IMR-90 (cell line): ENCODE measurements around the gene BTBD2. TPM values are rescaled to one million over a fixed set of nuclear protein-coding genes. Genes with fewer than 3 reads are reported as not detected.

Experiments
- ATAC-seq: fragments of 200-7000 bp; cut with Tn5 transposase; 2 replicates; pipeline ENCODE4 v1.9.1; 2020; ENCODE audit warnings: low read depth, mild to moderate bottlenecking, moderate library complexity
- BruUV-seq: library from RNA; stranded (reverse); fragments of 400-500 nt; replicated peaks from 2 replicates; lab custom pipeline; 2021; lab: Mats Ljungman, UMichigan
- CTCF ChIA-PET: fragments of 300-600 bp; formaldehyde crosslinking; extraction: SDS; loops from one replicate; lab custom pipeline; 2021; ENCODE audit warnings: antibody characterized with exemption; lab: Yijun Ruan, JAX
- POLR2A ChIA-PET: fragments of 300-600 bp; sonication (Branson Sonifier 250); formaldehyde crosslinking; loops from one replicate; lab custom pipeline; 2022; ENCODE audit warnings: antibody characterized with exemption; ENCODE audit not compliant: unreplicated experiment; lab: Charles Lee
- DNase-seq: peaks from one replicate; pipeline ENCODE4 v3.0.0; 2013
- H2AFZ ChIP-seq: replicated peaks from 2 replicates; pipeline ENCODE3; 2013; ENCODE audit warnings: low read length, mild to moderate bottlenecking; ENCODE audit not compliant: poor library complexity
- H2AK5ac ChIP-seq: 2 replicates; pipeline ENCODE4 v1.6.1; 2013; ENCODE audit warnings: low read depth, low read length, inconsistent platforms
- H2AK9ac ChIP-seq: replicated peaks from 2 replicates; pipeline ENCODE3; 2013; ENCODE audit warnings: mild to moderate bottlenecking, low read depth, low read length, moderate library complexity; ENCODE audit not compliant: poor library complexity
- H2BK120ac ChIP-seq: 2 replicates; pipeline ENCODE4 v1.6.1; 2013; ENCODE audit warnings: low read depth, low read length, inconsistent platforms
- H2BK15ac ChIP-seq: 3 replicates; pipeline ENCODE4 v1.6.1; 2013; ENCODE audit warnings: low read depth, low read length, inconsistent platforms
- H2BK20ac ChIP-seq: 2 replicates; pipeline ENCODE4 v1.6.1; 2013; ENCODE audit warnings: low read depth, mild to moderate bottlenecking, inconsistent platforms, low read length, moderate library complexity
- H2BK5ac ChIP-seq: 2 replicates; pipeline ENCODE4 v1.6.1; 2013; ENCODE audit warnings: mild to moderate bottlenecking, low read depth, low read length, inconsistent platforms; ENCODE audit not compliant: poor library complexity, severe bottlenecking
- H3K14ac ChIP-seq: replicated peaks from 2 replicates; pipeline ENCODE4 v1.6.1; 2013; ENCODE audit warnings: low read depth, low read length, inconsistent platforms
- H3K18ac ChIP-seq: 2 replicates; pipeline ENCODE4 v1.6.1; 2013; ENCODE audit warnings: low read depth, low read length, control low read depth
- H3K23ac ChIP-seq: 2 replicates; pipeline ENCODE4 v1.6.1; 2013; ENCODE audit warnings: low read depth, low read length, inconsistent platforms
- H3K27ac ChIP-seq: 2 replicates; pipeline ENCODE4 v1.5.1; 2013; ENCODE audit warnings: mild to moderate bottlenecking, control low read depth, low read length; ENCODE audit not compliant: insufficient read depth
- H3K27me3 ChIP-seq: 2 replicates; pipeline ENCODE4 v1.6.1; 2013; ENCODE audit warnings: low read length; ENCODE audit not compliant: control insufficient read depth, insufficient read depth
- H3K36me3 ChIP-seq: 2 replicates; pipeline ENCODE4 v1.6.1; 2013; ENCODE audit warnings: low read length, mixed read lengths; ENCODE audit not compliant: control insufficient read depth, insufficient read depth
- H3K4ac ChIP-seq: 2 replicates; pipeline ENCODE4 v1.6.1; 2013; ENCODE audit warnings: low read depth, low read length, inconsistent platforms
- H3K4me1 ChIP-seq: 2 replicates; pipeline ENCODE4 v1.6.1; 2013; ENCODE audit warnings: low read length, mixed read lengths; ENCODE audit not compliant: control insufficient read depth, insufficient read depth
- H3K4me2 ChIP-seq: 2 replicates; pipeline ENCODE4 v1.6.1; 2013; ENCODE audit warnings: low read depth, mild to moderate bottlenecking, control low read depth, low read length, moderate library complexity
- H3K4me3 ChIP-seq: 2 replicates; pipeline ENCODE4 v1.5.1; 2013; ENCODE audit warnings: low read depth, mild to moderate bottlenecking, control low read depth, low read length, moderate library complexity; ENCODE audit not compliant: insufficient read depth
- H3K56ac ChIP-seq: 2 replicates; pipeline ENCODE4 v1.6.1; 2013; ENCODE audit warnings: low read length, inconsistent platforms; ENCODE audit not compliant: insufficient read depth; ENCODE audit errors: extremely low read depth
- H3K79me1 ChIP-seq, 2 experiments: 2 replicates each; pipeline ENCODE4 v1.6.1; 2013; ENCODE audit warnings: low read length in 2 of 2, inconsistent platforms in 1 of 2, low read depth in 1 of 2
- H3K9ac ChIP-seq: 2 replicates; pipeline ENCODE4 v1.6.1; 2013; ENCODE audit warnings: low read depth, low read length, control low read depth
- H3K9me1 ChIP-seq: 2 replicates; pipeline ENCODE4 v1.6.1; 2013; ENCODE audit warnings: low read length, inconsistent platforms; ENCODE audit not compliant: insufficient read depth
- H3K9me3 ChIP-seq: 2 replicates; pipeline ENCODE4 v1.6.1; 2013; ENCODE audit warnings: low read length; ENCODE audit not compliant: control insufficient read depth, insufficient read depth
- H4K20me1 ChIP-seq: 2 replicates; pipeline ENCODE4 v1.6.1; 2013; ENCODE audit warnings: low read length, inconsistent platforms; ENCODE audit not compliant: insufficient read depth
- H4K5ac ChIP-seq: 2 replicates; pipeline ENCODE4 v1.6.1; 2013; ENCODE audit warnings: mild to moderate bottlenecking, low read depth, low read length, control low read depth
- H4K8ac ChIP-seq, 2 experiments: 2 replicates each; pipeline ENCODE4 v1.6.1; 2013; ENCODE audit warnings: low read depth in 2 of 2, low read length in 2 of 2, control low read depth in 1 of 2, inconsistent platforms in 1 of 2
- H4K91ac ChIP-seq: 2 replicates; pipeline ENCODE4 v1.6.1; 2013; ENCODE audit warnings: low read depth, low read length, inconsistent platforms; ENCODE audit not compliant: insufficient read depth
- MXI1 ChIP-seq: IDR thresholded peaks from 2 replicates; pipeline ENCODE4 v1.6.1; 2012; ENCODE audit warnings: low read depth, mild to moderate bottlenecking, low read length, moderate library complexity, borderline replicate concordance
- RFX5 ChIP-seq: IDR thresholded peaks from 2 replicates; pipeline ENCODE4 v1.8.0; 2012; ENCODE audit warnings: low read depth, mild to moderate bottlenecking, low read length, moderate library complexity
- SMC3 ChIP-seq: fragments of 150-350 bp; IDR thresholded peaks from 2 replicates; pipeline ENCODE4 v1.6.1; 2016; ENCODE audit warnings: low read depth, mild to moderate bottlenecking, antibody characterized with exemption, low read length, moderate library complexity
- WGBS, 2 experiments: methylation state at CpG; one replicate each; pipeline versions ENCODE4 v1.1.5 to v1.1.7; 2013; ENCODE audit warnings: missing lambda C conversion rate in 2 of 2; ENCODE audit not compliant: insufficient read length in 1 of 2; ENCODE audit errors: extremely low coverage in 2 of 2; 5-methylcytosine and 5-hydroxymethylcytosine counted together
- dilution Hi-C: fragments of 300-500 bp; cut with HindIII; formaldehyde crosslinking; loops from one replicate; pipeline ENCODE4 v1.14.3; 2018; ENCODE audit warnings: low sequenced_read_pairs; ENCODE audit not compliant: unreplicated experiment
- in situ Hi-C: fragments of 300-500 bp; cut with MboI; formaldehyde crosslinking; loops from 3 replicates; pipeline ENCODE4 v1.14.3; 2019; ENCODE audit warnings: low sequenced_read_pairs, inconsistent platforms, mixed read lengths
- intact Hi-C: fragments of 100-400 bp; cut with micrococcal nuclease; formaldehyde crosslinking; loops from 2 replicates; pipeline ENCODE4 v1.10.0; 2022
- polyA plus RNA-seq, 3 experiments: library from polyadenylated mRNA; depleted of rRNA; stranded (reverse); fragments of >200 nt; gene quantifications; 2 replicates each; pipeline ENCODE4 v1.2.3, GENCODE V29; 2012; ENCODE audit warnings: low replicate concordance in 1 of 3
- total RNA-seq: library from RNA; depleted of rRNA; stranded (reverse); fragments of >200 nt; gene quantifications from 2 replicates; pipeline ENCODE4 v1.2.3, GENCODE V29; 2012

BTBD2 gene
- total and polyA plus RNA-seq, 2 of the 4 experiments (the other 2 are of a cell fraction) = 24.4 to 65.7 TPM

- Histone ChIP-seq H4K8ac (peak overlapping the region; percentile 93 to 98; a peak in 3 of 4 replicates), H3K9me3 (no peaks in the 10 kb centered on the region), H3K14ac (peak overlapping the region; percentile 64), H3K27me3 (no peaks in the 10 kb centered on the region), H2BK120ac (peak overlapping the region; percentile 96), H3K27ac (peak overlapping the region; percentile 93), H4K91ac (peak overlapping the region; percentile 97), H3K36me3 (no peaks in the 10 kb centered on the region), H2BK5ac (peak overlapping the region; percentile 96), H2AFZ (peak overlapping the region; percentile 79), H3K79me1 (peaks cover 5 to 40% of the 10 kb centered on the region in 2 experiments; a peak in 3 of 4 replicates), H2AK9ac (peak overlapping the region; percentile 98), H3K9ac (0 out of 2 replicates have a peak overlapping the region, but pooled peaks have one; percentile 27), H4K5ac (peak overlapping the region; percentile 98), H3K18ac (peak overlapping the region; percentile 11; the same call in 1 of the 2 replicates), H4K20me1 (no peaks in the 10 kb centered on the region), H3K56ac (peak overlapping the region; percentile 52; the same call in 1 of the 2 replicates), H3K23ac (peak overlapping the region; percentile 89), H3K4me3 (no peak overlapping the region), H2BK20ac (peak overlapping the region; percentile 92), H2BK15ac (peak overlapping the region; percentile 89; the same call in 2 of the 3 replicates), H3K4me2 (no peak overlapping the region), H3K4me1 (peaks cover 32% of the 10 kb centered on the region), H3K9me1 (peaks cover 15% of the 10 kb centered on the region), H2AK5ac (peak overlapping the region; percentile 89), H3K4ac (peak overlapping the region; percentile 98)
- CTCF ChIA-PET = no interaction called here
- ATAC-seq = no peak
- intact Hi-C loops (no loop called here), in situ Hi-C loops (no loop called here), dilution Hi-C loops (no loop called here)
- WGBS, 2 experiments = no CpG with 5 or more reads among the region's 27 CpGs
- POLR2A ChIA-PET = no interaction called here
- TF ChIP-seq RFX5 = no peak
- TF ChIP-seq MXI1 = no peak
- TF ChIP-seq SMC3 = no peak
- no TSS peak for BruUV-seq
- no peak for DNase-seq
Observed at GRCh38 chr19:2058570-2059421, 43.3 kb upstream of the BTBD2 start.
